ENCODE results near the gene ST7.
"Not testable (repeated sequence)": the region's sequence is repeated elsewhere in the genome, so short reads cannot be mapped to it uniquely, and the experiment has no call there.

DNA sequence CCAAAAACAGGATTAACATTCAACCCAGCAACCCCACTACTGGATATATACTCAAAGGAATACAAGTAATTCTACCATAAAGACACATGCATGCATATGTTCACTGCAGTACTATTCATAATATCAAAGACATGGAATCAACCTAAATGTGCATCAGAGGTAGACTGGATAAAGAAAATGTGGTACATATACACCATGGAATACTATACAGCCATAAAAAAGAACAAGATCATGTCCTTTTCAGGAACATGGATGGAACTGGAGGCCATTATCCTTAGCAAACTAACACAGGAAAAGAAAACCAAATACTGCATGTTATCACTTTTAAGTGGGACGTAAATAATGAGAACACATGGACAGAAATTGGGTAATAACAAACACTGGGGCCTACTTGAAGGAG is 77.5 kb downstream of the ST7 start:
- TF ChIP-seq NR2C2 (CRISPR knock-in tag; IDR thresholded peaks at IDR 0.05); JUN (CRISPR knock-in tag; IDR thresholded peaks at IDR 0.05); SP1 (CRISPR knock-in tag; conservative IDR thresholded peaks at IDR 0.05): not testable (repeated sequence)

Data from WTC11 (cell line).